WERI-Rb-1 (cell line): ENCODE results near the gene CBX3.

ENCODE experiments used
- DNase-seq: peaks from one replicate; pipeline ENCODE4 v3.0.0-alpha.2; 2020
- H3K27ac ChIP-seq: fragments of 250-450 bp; sonication (Bioruptor Pico); 2 replicates; pipeline ENCODE4 v1.5.1; 2020; ENCODE audit warnings: mild to moderate bottlenecking, moderate library complexity
- H3K27me3 ChIP-seq: fragments of 250-450 bp; sonication (Bioruptor Pico); 2 replicates; pipeline ENCODE4 v1.5.1; 2021; ENCODE audit warnings: mild to moderate bottlenecking, low read depth, moderate library complexity; ENCODE audit not compliant: insufficient read depth, severe bottlenecking
- H3K36me3 ChIP-seq: fragments of 250-450 bp; sonication (Bioruptor Pico); 2 replicates; pipeline ENCODE4 v1.5.1; 2020; ENCODE audit warnings: mild to moderate bottlenecking, moderate library complexity
- H3K4me3 ChIP-seq: 2 replicates; pipeline ENCODE4 v1.5.1; 2011; ENCODE audit warnings: low read depth, mild to moderate bottlenecking, control low read depth, low read length
- H3K9me3 ChIP-seq: fragments of 250-450 bp; sonication (Bioruptor Pico); 2 replicates; pipeline ENCODE4 v1.5.1; 2021; ENCODE audit warnings: mild to moderate bottlenecking, moderate library complexity; ENCODE audit not compliant: severe bottlenecking
- TF ChIP-seq, protein P1 (sequence below): IDR thresholded peaks from 2 replicates; pipeline ENCODE4 v1.5.1; 2011; ENCODE audit warnings: low read depth, mild to moderate bottlenecking, control low read depth, inconsistent platforms, low read length

Gene CBX3

GRCh38 chr7:26155531-26156375, 45.8 kb upstream of the CBX3 start:
- DNase-seq: no peak
- Histone ChIP-seq H3K4me3 (no peak overlapping the region), H3K36me3 (no peaks in the 10 kb centered on the region), H3K9me3 (no peaks in the 10 kb centered on the region), H3K27ac (no peak overlapping the region), H3K27me3 (no peaks in the 10 kb centered on the region)
- TF ChIP-seq, protein P1, sequence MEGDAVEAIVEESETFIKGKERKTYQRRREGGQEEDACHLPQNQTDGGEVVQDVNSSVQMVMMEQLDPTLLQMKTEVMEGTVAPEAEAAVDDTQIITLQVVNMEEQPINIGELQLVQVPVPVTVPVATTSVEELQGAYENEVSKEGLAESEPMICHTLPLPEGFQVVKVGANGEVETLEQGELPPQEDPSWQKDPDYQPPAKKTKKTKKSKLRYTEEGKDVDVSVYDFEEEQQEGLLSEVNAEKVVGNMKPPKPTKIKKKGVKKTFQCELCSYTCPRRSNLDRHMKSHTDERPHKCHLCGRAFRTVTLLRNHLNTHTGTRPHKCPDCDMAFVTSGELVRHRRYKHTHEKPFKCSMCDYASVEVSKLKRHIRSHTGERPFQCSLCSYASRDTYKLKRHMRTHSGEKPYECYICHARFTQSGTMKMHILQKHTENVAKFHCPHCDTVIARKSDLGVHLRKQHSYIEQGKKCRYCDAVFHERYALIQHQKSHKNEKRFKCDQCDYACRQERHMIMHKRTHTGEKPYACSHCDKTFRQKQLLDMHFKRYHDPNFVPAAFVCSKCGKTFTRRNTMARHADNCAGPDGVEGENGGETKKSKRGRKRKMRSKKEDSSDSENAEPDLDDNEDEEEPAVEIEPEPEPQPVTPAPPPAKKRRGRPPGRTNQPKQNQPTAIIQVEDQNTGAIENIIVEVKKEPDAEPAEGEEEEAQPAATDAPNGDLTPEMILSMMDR: no peak

DNA sequence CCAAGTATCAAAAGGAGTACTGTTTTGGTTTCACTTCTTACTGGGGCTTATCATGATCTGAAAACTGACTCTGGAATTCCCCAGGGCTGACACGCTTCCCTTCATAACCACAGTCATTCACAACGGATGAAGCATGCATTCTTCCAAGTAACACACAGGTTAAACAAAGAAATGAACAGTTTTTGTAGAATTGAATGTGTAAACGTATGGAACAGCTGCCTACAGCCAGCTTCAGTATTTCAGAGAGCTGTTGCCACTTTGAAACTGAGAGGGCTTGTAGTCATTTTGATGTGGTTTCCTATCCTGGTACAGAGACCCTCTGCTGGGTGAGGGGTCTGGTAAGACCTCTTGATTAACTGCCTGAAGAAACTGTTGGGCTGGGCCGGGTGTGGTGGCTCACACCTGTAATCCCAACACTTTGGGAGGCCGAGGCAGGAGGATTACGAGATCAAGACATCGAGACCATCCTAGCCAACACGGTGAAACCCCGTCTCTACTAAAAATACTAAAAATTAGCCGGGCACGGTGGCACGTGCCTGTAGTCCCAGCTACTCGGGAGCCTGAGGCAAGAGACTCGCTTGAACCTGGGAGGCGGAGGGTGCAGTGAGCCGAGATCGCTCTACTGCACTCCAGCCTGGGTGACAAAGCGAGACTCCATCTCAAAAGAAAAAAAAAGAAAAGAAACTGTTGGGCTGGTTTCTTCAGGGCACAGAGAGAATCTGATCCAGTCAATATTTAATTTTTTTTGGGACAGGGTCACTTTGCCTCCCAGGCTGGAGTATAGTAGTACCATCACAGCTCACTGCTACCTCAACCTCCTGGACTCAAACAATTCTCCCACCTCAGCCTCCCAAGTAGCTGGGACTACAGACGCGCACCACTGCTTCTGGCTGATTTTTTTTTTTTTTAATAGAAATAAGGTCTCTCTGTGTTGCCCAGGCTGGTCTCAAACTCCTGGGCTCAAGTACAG, 44.8 kb upstream of the CBX3 start:
- no peak for DNase-seq
- TF ChIP-seq, protein P1: no peak

GRCh38 chr7:26157520-26158105, 43.9 kb upstream of the CBX3 start:
- Histone ChIP-seq H3K36me3 (no peaks in the 10 kb centered on the region), H3K27ac (no peak overlapping the region), H3K4me3 (no peak overlapping the region), H3K27me3 (no peaks in the 10 kb centered on the region), H3K9me3 (no peaks in the 10 kb centered on the region)
- TF ChIP-seq, protein P1: no peak
- no peak for DNase-seq

More for the DNA sequence above, 44.8 kb upstream of the CBX3 start:
- no peaks in the 10 kb centered on the region for H3K36me3 ChIP-seq
- H3K4me3 ChIP-seq: no peak overlapping the region
- H3K27me3 ChIP-seq: no peaks in the 10 kb centered on the region
- H3K9me3 ChIP-seq: no peaks in the 10 kb centered on the region
- no peak overlapping the region for H3K27ac ChIP-seq

DNA sequence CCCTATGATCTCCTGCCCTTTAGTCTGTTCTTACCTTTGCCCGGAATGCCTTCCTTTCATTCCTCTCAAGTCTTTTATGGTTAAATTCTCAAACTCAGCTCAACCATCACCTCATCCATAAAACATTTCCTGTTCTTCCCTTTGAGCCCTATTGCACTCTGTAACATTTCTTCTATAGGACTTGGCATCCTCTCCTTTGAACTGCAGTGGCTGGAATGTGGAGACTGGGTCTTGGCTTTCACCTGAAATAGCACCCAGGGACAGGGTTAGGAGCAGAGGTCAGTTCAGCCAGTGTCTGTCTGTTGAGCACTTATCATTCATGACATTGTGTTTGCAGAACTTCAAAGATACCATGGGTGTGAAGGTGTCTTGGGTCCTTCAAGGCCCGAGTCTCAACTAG, 42.3 kb upstream of the CBX3 start:
- DNase-seq: no peak
- no peaks in the 10 kb centered on the region for H3K36me3 ChIP-seq
- no peak overlapping the region for H3K27ac ChIP-seq
- TF ChIP-seq, protein P1: no peak
- no peak overlapping the region for H3K4me3 ChIP-seq
- peaks cover 3% of the 10 kb centered on the region for H3K9me3 ChIP-seq
- H3K27me3 ChIP-seq: no peaks in the 10 kb centered on the region

GRCh38 chr7:26160896-26161295, 40.6 kb upstream of the CBX3 start:
- H3K27me3 ChIP-seq: no peaks in the 10 kb centered on the region
- no peak overlapping the region for H3K4me3 ChIP-seq
- peaks cover 3% of the 10 kb centered on the region for H3K9me3 ChIP-seq
- TF ChIP-seq, protein P1: no peak
- no peak for DNase-seq
- no peaks in the 10 kb centered on the region for H3K36me3 ChIP-seq
- no peak overlapping the region for H3K27ac ChIP-seq
